ENCODE measurements around the gene WNT3. TPM values are rescaled to one million over a fixed set of nuclear protein-coding genes. Genes with fewer than 3 reads are reported as not detected.
A peak's percentile ranks its signal among the peaks of the same experiment; 100 is the strongest.

WNT3 gene
- total RNA-seq, 2 experiments from 2014 or later: not detected

DNA sequence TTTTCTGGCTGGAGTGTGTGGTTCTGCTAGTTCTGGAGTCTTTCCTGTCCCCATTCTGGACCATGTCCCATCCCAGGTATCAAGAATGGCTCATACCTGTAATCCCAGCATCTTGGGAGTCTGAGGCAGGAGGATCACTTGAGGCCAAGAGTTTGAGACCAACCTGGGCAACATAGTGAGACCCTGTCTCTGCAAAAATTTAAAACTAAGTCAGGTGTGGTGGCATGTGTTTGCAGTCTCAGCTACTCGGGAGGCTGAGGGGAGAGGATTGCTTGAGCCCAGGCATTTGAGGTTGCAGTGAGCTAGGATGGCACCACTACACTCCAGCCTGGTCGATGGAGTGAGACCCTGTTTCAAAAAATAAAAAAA is 15.3 kb upstream of the WNT3 start:
- no peak overlapping the region for H3K27ac Mint-ChIP-seq
- H3K27me3 Mint-ChIP-seq (ENCODE audit: low read depth): peaks cover 21% of the 10 kb centered on the region
- H3K4me1 Mint-ChIP-seq (ENCODE audit: low read depth): peaks cover 5% of the 10 kb centered on the region
- H3K36me3 Mint-ChIP-seq (ENCODE audit: low read depth): no peaks in the 10 kb centered on the region
- no peak for ATAC-seq
- H3K4me3 Mint-ChIP-seq: no peak overlapping the region
- POLR2A ChIA-PET: interaction anchor here (0.6 kb wide), 1 partner anchor 27 kb away, joined by 3 read pairs; no protein-coding TSS in a partner anchor
- no peak for DNase-seq
- H3K9me3 Mint-ChIP-seq (ENCODE audit: insufficient read depth): no peaks in the 10 kb centered on the region
- CTCF ChIA-PET: interaction anchor here (1.0 to 1.9 kb wide), 3 partner anchors 8 to 107 kb away, joined by 3 to 6 read pairs (median 3); no protein-coding TSS in a partner anchor

DNA sequence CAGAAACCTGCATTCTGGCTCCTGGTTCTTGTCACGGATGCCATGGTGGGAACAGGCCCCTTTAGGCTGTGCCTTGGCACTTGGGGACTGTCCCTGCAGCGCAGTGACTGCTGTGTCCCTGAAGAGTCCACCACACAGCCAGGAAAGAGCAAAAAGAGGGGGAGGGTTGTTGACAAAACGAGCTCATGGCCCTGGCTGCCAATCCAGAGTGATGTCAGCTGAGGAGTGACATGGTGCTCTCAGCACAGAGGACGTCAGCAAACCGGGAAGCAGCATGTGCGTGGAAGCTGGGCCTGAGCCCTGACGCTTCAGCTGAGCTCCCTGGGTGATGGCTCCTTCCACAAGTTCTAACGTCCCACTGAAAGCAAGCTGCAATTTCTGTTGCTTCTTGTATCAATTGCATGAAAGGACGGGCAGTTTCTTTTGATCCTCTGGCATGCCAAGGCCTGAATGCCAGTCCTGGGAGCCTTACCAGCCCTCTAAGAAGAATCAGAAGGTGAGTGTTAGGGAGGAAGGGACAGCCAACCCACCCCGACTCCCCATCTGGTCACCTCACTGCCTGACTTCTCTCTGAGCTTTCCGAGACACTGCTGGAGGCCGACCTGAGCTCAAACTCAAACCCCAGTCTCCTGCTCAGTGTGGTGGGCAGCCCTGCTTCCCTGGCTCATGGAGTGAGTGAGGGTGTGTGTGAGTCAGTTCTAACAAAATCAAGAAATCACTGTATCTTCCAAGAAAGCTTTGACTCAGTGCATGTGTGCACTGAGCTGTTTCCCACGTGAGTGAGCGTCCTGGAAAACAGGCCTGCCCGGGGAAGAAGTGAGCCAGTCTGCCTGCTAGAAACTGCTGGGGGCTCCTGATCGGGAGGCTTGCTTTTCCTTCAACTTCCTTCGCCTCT is 14.7 kb upstream of the WNT3 start:
- POLR2A ChIA-PET: no interaction called here
- Mint-ChIP-seq H3K36me3 (ENCODE audit: low read depth) (no peaks in the 10 kb centered on the region), H3K4me3 (no peak overlapping the region), H3K4me1 (ENCODE audit: low read depth) (peaks cover 5% of the 10 kb centered on the region), H3K9me3 (ENCODE audit: insufficient read depth) (no peaks in the 10 kb centered on the region), H3K27ac (no peak overlapping the region), H3K27me3 (ENCODE audit: low read depth) (peaks cover 23% of the 10 kb centered on the region)
- DNase-seq: no peak
- ATAC-seq: no peak
- CTCF ChIA-PET: interaction anchor here (1.0 to 1.9 kb wide), 3 partner anchors 9 to 108 kb away, joined by 3 to 6 read pairs (median 3); no protein-coding TSS in a partner anchor

DNA sequence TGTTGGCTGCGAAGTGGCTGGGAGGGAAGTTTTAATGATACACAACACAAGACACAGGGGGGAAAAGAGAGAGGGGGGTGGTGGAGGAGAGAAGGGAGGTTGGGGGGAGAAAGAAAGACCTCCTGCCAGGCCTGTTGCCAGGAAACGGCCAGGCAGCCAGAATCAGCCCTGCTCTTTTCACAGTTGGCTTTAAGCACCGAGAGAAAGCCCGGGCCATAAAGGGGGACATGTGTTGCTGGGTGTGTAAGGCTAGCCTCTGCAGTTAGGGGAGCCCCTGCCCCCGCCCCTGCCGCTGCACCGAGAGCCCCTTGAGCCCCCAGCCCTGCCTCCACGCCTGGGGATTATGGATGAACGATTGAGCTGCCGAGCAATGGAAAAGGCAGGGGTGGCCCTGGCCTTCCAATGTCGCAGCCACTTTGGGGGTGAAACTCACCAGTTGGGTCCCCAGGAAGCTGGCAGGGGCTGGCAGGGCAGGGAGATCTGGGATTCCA is 13.9 kb upstream of the WNT3 start:
- Mint-ChIP-seq H3K9me3 (ENCODE audit: insufficient read depth) (no peaks in the 10 kb centered on the region), H3K4me1 (ENCODE audit: low read depth) (peaks cover 5% of the 10 kb centered on the region), H3K36me3 (ENCODE audit: low read depth) (no peaks in the 10 kb centered on the region), H3K27me3 (ENCODE audit: low read depth) (peaks cover 17% of the 10 kb centered on the region), H3K4me3 (no peak overlapping the region), H3K27ac (no peak overlapping the region)
- no peak for DNase-seq
- no peak for ATAC-seq
- POLR2A ChIA-PET: no interaction called here
- CTCF ChIA-PET: interaction anchor here (1.9 kb wide), 1 partner anchor 10 kb away, joined by 6 read pairs; no protein-coding TSS in a partner anchor

DNA sequence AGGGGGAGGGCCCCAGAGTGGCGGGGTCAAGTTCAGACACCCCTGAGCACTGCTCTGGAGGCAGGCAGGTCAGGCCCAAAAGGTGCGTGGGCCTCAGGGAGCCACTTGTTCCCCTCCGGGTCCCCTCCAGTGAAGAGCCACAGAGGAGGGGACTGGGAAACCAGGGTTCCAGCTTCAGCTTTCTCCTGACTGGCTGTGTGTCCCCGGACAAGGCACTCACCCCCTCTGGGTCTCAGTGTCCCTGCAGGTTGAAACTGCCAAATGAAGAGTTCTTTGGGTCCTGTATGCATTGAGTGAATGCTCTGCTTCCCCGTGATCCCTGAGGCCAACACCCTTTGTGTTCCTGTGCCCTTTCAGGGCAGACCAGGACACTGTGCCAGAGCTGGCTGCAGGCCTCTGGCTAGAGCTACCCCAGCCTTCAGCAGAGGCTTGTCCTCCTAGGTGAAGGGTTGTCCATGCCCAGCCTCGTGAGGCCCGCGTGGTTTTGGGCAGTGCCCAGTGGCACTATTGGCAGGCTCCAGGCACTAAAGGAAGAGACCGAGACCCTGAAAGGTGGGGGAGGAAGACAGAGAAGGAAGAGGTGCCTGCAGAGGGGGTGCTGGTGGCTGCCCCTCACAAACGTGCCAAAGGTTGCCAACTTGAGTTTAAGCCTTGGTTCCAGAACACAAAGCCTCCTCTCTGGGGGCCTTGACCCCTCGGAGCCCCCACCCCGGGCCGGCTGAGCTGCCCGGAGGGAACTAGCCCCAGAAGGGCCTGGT is 13.3 kb upstream of the WNT3 start:
- ATAC-seq (no peak), DNase-seq (no peak)
- Mint-ChIP-seq H3K4me1 (ENCODE audit: low read depth) (peaks cover 5% of the 10 kb centered on the region), H3K9me3 (ENCODE audit: insufficient read depth) (no peaks in the 10 kb centered on the region), H3K27me3 (ENCODE audit: low read depth) (peaks cover 19% of the 10 kb centered on the region), H3K27ac (no peak overlapping the region), H3K4me3 (no peak overlapping the region), H3K36me3 (ENCODE audit: low read depth) (no peaks in the 10 kb centered on the region)
- ChIA-PET CTCF (interaction anchor here (1.4 kb wide), 1 partner anchor 11 kb away, joined by 4 read pairs; no protein-coding TSS in a partner anchor), POLR2A (no interaction called here)

DNA sequence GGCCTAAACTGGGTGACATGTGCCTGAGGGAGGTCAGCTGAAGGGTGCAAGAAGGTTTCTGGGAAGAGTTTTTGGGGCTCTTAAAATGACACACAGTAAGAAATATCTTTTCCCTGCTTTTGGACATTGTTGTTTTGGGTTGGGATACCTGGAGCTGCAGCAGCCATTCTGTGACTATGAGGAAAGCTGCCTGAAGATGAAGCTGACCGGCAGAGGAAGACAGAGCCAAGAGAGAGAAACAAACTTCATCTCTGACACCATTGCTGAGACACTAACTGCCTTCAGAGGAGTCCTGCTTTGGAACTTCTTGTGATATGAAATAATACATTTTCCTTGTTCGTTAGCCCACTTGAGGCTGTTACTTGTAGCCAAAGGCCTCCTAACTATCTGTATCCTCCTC is 8.8 kb upstream of the WNT3 start:
- CTCF ChIA-PET: interaction anchor here (2.4 kb wide), 1 partner anchor 8 kb away, joined by 18 read pairs; no protein-coding TSS in a partner anchor
- H3K27ac Mint-ChIP-seq: no peak overlapping the region
- no peaks in the 10 kb centered on the region for H3K36me3 Mint-ChIP-seq (ENCODE audit: low read depth)
- ATAC-seq: no peak
- DNase-seq: no peak
- POLR2A ChIA-PET: interaction anchor here (0.6 kb wide), 1 partner anchor 8 kb away, joined by 3 read pairs; no protein-coding TSS in a partner anchor
- peaks cover 17% of the 10 kb centered on the region for H3K27me3 Mint-ChIP-seq (ENCODE audit: low read depth)
- no peaks in the 10 kb centered on the region for H3K9me3 Mint-ChIP-seq (ENCODE audit: insufficient read depth)
- H3K4me3 Mint-ChIP-seq: no peak overlapping the region
- H3K4me1 Mint-ChIP-seq (ENCODE audit: low read depth): peaks cover under 1% of the 10 kb centered on the region

DNA sequence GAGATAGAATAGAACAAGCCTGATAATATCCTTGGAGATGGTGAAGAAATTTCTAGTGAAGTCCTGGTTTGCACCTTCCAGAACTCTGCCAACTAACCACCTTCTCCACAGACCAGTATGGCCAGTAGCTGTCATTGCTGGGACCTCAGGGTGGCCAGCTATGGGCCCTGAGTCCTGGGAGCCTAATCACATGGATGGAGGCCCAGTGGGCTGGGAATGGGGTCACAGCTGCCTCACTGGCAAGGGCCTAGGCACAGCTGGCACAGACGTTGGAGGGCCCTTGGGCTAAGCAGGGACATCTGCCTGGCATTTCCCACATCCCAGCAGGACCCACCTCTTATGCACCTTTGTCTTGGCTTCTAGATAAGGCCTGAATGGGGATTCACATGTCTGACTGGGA is 7.6 kb upstream of the WNT3 start:
- ChIA-PET POLR2A (no interaction called here), CTCF (interaction anchor here (2.4 kb wide), 1 partner anchor 10 kb away, joined by 18 read pairs; no protein-coding TSS in a partner anchor)
- Mint-ChIP-seq H3K36me3 (ENCODE audit: low read depth) (no peaks in the 10 kb centered on the region), H3K27ac (no peak overlapping the region), H3K4me1 (ENCODE audit: low read depth) (peaks cover 6% of the 10 kb centered on the region), H3K4me3 (no peak overlapping the region), H3K9me3 (ENCODE audit: insufficient read depth) (no peaks in the 10 kb centered on the region), H3K27me3 (ENCODE audit: low read depth) (peaks cover 26% of the 10 kb centered on the region)
- DNase-seq (no peak), ATAC-seq (no peak)

DNA sequence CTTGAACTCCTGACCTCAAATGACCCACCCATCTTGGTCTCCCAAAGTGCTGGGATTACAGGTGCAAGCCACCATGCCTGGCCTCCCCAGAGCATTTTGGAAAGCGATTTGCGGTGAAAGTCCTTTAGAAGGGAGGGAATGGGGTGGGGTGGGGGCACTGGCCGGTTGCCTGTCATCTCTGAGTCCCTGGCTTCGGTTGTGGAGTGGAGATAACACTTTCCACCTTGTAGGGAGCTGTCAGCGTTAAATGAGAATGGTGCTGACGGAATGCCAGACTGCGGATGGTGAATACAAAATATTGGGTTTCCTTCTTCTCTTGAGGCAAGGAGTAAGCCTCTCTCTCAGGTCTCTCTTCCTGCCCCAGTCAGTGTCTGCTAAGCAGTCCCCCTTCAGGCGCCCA is 5.2 kb upstream of the WNT3 start:
- CTCF ChIA-PET: interaction anchor here (1.1 to 1.5 kb wide), 2 partner anchors 12 to 118 kb away, joined by 6 to 7 read pairs; no protein-coding TSS in a partner anchor
- Mint-ChIP-seq H3K27ac (no peak overlapping the region), H3K4me1 (ENCODE audit: low read depth) (peaks cover 23% of the 10 kb centered on the region)

DNA sequence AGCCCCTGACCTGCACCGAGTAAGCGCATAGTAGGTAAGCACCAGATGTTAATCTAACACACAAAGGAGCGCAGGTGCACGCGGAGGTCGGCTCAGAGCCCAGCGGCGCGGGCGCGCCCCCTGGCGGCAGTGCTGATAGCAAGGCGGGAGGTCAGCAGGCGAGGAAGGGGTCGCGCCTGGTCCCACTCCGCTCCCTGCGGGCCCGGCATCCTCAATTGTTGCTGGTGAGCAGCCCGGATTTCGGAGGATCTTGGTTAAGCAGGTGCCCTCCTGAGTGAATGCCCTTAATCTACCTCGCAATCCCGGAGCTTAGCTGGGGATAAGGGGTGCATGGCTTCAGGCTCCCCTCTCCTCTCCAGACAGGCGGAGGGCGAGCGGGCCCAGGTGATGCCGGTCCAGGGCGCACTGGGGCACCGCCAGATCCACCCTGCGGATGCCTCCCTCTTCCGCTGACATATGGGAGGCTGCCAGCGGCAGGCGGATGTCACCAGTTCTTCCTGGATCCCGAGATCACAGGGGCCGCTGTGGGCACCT is 4.0 kb upstream of the WNT3 start:
- DNase-seq (peak; percentile 61), ATAC-seq (no peak)
- H3K4me3 Mint-ChIP-seq: no peak overlapping the region
- POLR2A ChIA-PET: no interaction called here
- no peak overlapping the region for H3K27ac Mint-ChIP-seq
- CTCF ChIA-PET: interaction anchor here (0.8 to 1.5 kb wide), 3 partner anchors 13 to 119 kb away, joined by 3 to 7 read pairs (median 6); no protein-coding TSS in a partner anchor
- no peaks in the 10 kb centered on the region for H3K36me3 Mint-ChIP-seq (ENCODE audit: low read depth)
- no peaks in the 10 kb centered on the region for H3K9me3 Mint-ChIP-seq (ENCODE audit: insufficient read depth)
- H3K27me3 Mint-ChIP-seq (ENCODE audit: low read depth): peaks cover 51% of the 10 kb centered on the region
- H3K4me1 Mint-ChIP-seq (ENCODE audit: low read depth): peaks cover 30% of the 10 kb centered on the region

More for the DNA sequence above, 5.2 kb upstream of the WNT3 start:
- POLR2A ChIA-PET: no interaction called here
- Mint-ChIP-seq H3K36me3 (ENCODE audit: low read depth) (no peaks in the 10 kb centered on the region), H3K9me3 (ENCODE audit: insufficient read depth) (no peaks in the 10 kb centered on the region), H3K27me3 (ENCODE audit: low read depth) (peaks cover 44% of the 10 kb centered on the region), H3K4me3 (no peak overlapping the region)
- no peak for ATAC-seq
- DNase-seq: no peak

DNA sequence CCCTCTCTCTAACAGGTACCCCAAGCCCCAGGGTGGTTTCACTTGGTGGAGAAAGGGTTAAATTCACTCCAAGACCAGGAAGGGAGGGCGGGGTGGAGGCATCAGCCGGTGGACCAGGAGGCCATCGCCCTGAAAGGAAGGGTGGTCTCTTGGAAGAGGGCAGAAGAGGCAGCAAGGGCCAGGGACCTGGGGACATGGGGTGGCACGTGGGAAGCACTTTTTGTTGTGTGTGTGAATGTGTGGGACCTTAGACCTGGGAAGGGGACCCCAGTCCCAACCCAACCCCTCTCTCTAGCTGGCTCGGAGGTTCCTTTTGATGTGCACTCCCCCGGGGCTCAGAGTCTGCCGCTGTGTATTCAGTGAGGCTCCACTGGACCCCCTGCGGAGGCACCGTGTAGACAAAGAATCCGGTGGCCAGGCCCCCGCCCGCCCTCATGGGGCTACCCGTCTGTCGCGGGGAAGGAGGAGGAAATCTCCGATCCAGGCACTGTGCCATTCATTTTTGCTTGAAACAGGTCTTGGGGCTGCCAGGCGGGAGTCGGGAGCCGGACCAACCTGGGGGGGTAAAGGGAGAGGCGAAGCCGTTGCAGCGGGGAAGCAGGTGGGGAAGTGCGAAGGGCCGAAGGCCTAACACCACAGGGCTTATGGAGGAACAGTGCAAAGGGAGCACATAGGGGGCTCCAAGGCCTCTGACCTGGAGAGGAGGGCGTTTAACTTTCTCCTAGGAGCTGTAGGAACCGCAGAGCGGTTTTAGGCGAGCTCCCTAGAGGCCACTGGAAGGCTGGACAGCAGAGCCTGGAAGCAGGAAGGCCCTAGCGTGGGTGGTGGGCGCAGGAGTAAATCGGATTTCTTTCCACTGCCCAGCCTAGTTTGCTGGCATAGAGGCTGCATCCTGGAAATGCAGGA is 3.2 kb upstream of the WNT3 start:
- CTCF ChIA-PET: interaction anchor here (1.5 kb wide), 1 partner anchor 120 kb away, joined by 7 read pairs; no protein-coding TSS in a partner anchor
- Mint-ChIP-seq H3K4me3 (no peak overlapping the region), H3K36me3 (ENCODE audit: low read depth) (no peaks in the 10 kb centered on the region), H3K27ac (no peak overlapping the region), H3K27me3 (ENCODE audit: low read depth) (peaks cover 56% of the 10 kb centered on the region), H3K9me3 (ENCODE audit: insufficient read depth) (no peaks in the 10 kb centered on the region), H3K4me1 (ENCODE audit: low read depth) (peaks cover 30% of the 10 kb centered on the region)
- DNase-seq: no peak
- ATAC-seq: no peak
- POLR2A ChIA-PET: no interaction called here

DNA sequence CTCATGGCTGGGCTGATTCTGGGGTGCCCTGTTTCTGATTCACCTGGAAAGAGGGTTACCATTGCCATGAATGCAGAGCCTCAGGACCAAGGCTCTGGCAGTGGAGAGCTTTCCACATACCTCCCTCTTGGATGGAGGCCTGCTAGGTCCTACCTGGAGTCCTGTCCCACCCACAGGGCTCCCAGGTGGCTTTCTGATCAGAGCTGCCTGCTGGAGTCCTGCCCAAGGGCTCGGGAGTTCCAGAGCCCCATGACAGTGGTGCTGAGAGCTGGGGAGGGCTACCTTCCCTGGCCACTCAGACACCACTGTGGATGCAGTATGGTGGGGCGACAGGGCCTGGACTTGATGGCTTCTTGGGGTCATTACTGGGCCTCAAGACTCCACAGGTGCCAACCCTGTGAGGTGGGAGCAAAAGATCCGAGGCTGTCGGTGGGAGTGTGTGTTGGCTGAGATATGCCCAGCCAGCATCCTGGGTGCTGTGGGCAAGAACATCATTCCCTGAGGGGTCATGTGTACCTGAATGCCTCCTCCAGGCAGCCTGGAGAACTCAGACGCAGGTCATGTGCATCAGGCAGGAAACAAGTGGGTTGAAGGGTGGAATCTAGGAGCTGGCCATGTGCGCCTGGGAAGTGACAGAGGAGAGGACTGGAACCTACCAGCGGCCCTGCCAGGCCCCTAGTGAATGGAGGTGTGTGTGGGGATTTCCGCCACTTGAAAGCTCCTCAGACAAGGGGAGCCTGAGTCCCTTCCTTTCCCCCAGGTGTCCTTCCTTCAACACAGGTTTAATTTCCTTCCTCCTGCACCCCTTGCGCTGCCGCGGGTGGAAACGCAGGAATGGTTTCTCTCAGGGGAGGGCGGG is 2.3 kb upstream of the WNT3 start:
- ATAC-seq (no peak), DNase-seq (no peak)
- Mint-ChIP-seq H3K36me3 (ENCODE audit: low read depth) (no peaks in the 10 kb centered on the region), H3K27me3 (ENCODE audit: low read depth) (peaks cover 63% of the 10 kb centered on the region), H3K9me3 (ENCODE audit: insufficient read depth) (no peaks in the 10 kb centered on the region), H3K27ac (no peak overlapping the region), H3K4me1 (ENCODE audit: low read depth) (peaks cover 30% of the 10 kb centered on the region), H3K4me3 (no peak overlapping the region)
- CTCF ChIA-PET: interaction anchor here (1.4 kb wide), 1 partner anchor 13 kb away, joined by 3 read pairs; no protein-coding TSS in a partner anchor
- POLR2A ChIA-PET: no interaction called here
